Measurements from ENCODE around the gene IGFALS. TPM values are rescaled to one million over a fixed set of nuclear protein-coding genes. Genes with fewer than 3 reads are reported as not detected.

IGFALS gene
- total RNA-seq, 2 donors from 2014 or later = not detected

DNA sequence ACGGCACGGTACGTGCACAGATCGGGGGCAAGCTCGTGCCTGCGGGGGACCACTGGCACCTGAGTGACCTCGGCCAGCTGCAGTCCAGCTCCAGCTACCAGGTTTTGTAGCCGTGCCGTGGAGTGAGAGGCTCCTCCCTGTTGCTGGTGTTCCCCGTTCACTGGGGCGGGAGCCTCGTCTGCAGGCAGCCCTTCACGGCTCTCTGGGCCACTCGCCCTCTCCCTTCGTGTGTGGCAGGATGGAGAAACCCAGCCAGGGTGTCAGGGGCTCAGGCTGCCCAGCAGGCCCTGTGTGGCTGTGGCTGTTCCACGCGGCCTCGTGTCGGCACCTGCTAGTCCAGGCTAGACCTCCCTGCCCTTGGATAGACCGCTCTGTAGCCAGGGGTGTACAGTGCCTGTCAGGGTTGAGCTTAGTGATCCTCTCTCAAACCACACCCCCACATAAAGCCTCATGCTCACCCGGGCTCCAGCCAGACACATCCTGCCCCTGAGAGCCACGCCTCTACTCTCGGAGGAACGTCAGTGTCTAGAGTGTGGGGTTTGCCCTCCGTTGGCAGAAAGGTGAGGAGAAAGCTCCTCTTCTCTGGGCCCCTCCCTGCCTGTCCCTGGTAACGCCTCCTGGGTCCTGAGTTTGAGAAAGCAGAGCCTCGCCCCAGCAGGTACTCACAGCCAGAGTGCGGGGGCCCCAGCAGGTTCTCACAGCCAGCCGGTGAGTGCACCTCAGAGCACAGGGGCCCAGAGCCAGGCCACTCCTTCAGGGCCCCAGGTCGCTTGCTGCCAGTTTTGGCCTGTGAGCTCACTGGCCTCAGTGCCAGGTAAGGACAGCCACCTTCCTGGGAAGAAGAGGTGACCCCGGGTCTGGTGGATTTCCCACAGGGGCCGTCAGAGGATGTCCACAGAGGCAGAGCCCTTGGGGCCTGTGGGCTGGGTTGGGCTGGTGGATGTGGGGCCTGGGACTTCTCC, 49.8 kb downstream of the IGFALS start:
- DNase-seq (ENCODE audit: low spot score) = no peak
- Histone ChIP-seq H3K36me3 (peaks cover 44% of the 10 kb centered on the region), H3K27me3 (no peaks in the 10 kb centered on the region)

DNA sequence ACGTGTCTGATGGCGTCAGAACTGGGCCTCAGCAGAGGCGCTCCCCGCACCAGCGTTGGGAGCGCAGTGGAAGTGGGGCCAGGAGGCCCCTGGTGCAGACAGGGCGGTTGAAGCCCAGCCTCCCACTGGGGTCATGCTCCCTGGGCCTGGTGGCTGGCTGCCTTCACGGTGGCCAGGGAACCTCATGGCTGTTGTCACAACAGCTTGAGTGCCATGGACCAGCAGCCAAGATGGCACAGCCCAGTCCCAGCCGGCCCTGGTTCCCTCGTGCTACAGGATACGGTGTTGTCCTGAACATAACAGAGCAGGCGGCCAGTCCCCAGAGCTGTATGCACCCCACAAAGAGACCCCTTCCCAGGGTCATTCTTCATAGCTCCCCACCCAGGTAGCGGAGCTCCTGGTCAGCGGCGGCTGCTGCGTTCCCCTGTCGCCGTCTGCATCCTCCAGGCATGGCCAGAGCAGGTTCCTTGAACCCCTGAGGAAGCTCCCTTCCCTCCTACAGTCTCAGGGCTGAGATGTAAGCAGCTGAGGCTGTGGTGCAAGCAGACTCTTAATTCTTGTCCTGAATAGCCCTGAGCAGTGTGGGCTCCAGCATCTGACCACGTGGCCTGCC, 51.8 kb downstream of the IGFALS start:
- no peak for DNase-seq (ENCODE audit: low spot score)
- Histone ChIP-seq H3K36me3 (peaks cover 36% of the 10 kb centered on the region), H3K4me3 (no peak overlapping the region), H3K4me1 (peaks cover 0 to 4% of the 10 kb centered on the region in 2 donors), H3K27ac (no peak overlapping the region), H3K9me3 (no peaks in the 10 kb centered on the region), H3K27me3 (no peaks in the 10 kb centered on the region)
- TF ChIP-seq, protein P1, sequence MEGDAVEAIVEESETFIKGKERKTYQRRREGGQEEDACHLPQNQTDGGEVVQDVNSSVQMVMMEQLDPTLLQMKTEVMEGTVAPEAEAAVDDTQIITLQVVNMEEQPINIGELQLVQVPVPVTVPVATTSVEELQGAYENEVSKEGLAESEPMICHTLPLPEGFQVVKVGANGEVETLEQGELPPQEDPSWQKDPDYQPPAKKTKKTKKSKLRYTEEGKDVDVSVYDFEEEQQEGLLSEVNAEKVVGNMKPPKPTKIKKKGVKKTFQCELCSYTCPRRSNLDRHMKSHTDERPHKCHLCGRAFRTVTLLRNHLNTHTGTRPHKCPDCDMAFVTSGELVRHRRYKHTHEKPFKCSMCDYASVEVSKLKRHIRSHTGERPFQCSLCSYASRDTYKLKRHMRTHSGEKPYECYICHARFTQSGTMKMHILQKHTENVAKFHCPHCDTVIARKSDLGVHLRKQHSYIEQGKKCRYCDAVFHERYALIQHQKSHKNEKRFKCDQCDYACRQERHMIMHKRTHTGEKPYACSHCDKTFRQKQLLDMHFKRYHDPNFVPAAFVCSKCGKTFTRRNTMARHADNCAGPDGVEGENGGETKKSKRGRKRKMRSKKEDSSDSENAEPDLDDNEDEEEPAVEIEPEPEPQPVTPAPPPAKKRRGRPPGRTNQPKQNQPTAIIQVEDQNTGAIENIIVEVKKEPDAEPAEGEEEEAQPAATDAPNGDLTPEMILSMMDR (IDR thresholded peaks at IDR 0.05) = no peak

More for the DNA sequence above, 49.8 kb downstream of the IGFALS start:
- no peak overlapping the region for H3K4me3 ChIP-seq
- H3K9me3 ChIP-seq = no peaks in the 10 kb centered on the region
- peaks cover 0 to 4% of the 10 kb centered on the region in 2 donors for H3K4me1 ChIP-seq
- no peak overlapping the region for H3K27ac ChIP-seq
- TF ChIP-seq, protein P1 (IDR thresholded peaks at IDR 0.05) = no peak

DNA sequence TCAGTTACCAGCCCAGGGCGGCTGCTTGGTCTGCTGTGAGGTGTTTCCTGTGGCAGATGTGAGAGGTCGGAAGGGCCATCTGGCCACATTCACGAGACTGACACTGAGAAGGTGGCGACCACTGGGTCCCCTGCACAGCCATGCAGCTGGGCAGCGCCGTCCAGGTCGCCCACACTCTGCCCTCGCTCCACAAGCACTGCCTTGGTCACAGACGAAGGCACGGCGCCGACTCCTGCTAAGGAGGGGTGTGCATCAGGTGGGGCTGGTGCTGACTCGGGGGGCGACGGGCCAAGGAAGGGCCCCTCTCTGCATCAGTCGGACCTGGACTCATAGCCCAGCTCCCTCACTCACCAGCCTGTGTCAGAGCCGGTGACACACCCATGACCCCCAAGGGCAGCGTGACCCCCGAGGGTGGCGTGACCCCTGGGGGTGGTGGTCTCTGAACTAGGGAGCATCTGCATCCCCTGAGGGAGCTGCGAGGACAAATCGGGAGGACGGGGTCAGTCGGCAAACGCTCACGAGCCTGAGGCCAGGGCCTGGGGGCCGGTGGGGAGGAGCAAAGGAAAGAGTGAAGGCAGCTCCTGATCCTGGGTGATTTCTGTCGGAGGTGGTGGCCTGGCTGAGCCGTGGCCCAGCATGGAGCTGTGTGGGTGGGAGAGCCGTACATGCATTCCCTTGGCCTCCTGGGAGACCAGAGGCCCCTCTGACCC, 52.6 kb downstream of the IGFALS start:
- peaks cover 35% of the 10 kb centered on the region for H3K36me3 ChIP-seq
- DNase-seq (ENCODE audit: low spot score) = no peak

More for the DNA sequence above, 52.6 kb downstream of the IGFALS start:
- Histone ChIP-seq H3K4me1 (peaks cover 0 to 4% of the 10 kb centered on the region in 2 donors), H3K4me3 (no peak overlapping the region), H3K27ac (no peak overlapping the region), H3K27me3 (no peaks in the 10 kb centered on the region), H3K9me3 (no peaks in the 10 kb centered on the region)
- TF ChIP-seq, protein P1 (IDR thresholded peaks at IDR 0.05) = no peak

Other genes with a start within 250 kb of the IGFALS start
- 10 to 100 TPM in 1 of 2 donors, 1 to 10 TPM in 1; 6.4 to 13.0 TPM for gene IFT140, start 181.6 kb downstream of the IGFALS start, total RNA-seq
- gene CRAMP1, start 181.3 kb downstream of the IGFALS start, total RNA-seq = 1 to 10 TPM; 7.7 to 9.7 TPM
- gene JPT2, start 115.4 kb downstream of the IGFALS start, total RNA-seq = 10 to 100 TPM; 11.7 to 16.1 TPM
- 10 to 100 TPM; 43.1 to 43.3 TPM for gene MAPK8IP3, start 87.5 kb downstream of the IGFALS start, total RNA-seq
- gene NME3, start 22.2 kb downstream of the IGFALS start, total RNA-seq = 10 to 100 TPM; 51.3 to 56.2 TPM
- 1 to 10 TPM; 3.5 to 5.0 TPM for gene EME2, start 20.9 kb downstream of the IGFALS start, total RNA-seq
- 10 to 100 TPM; 58.8 to 77.9 TPM for gene MRPS34, start 20.6 kb downstream of the IGFALS start, total RNA-seq
- 10 to 100 TPM; 41.9 to 49.0 TPM for gene SPSB3, start 11.1 kb downstream of the IGFALS start, total RNA-seq
- 10 to 100 TPM; 70.3 to 77.9 TPM for gene NUBP2, start 10.7 kb downstream of the IGFALS start, total RNA-seq
- gene HAGH, start 33.1 kb upstream of the IGFALS start, total RNA-seq = 100 to 1,000 TPM; 208 to 227 TPM
- 10 to 100 TPM; 35.8 to 59.3 TPM for gene FAHD1, start 33.5 kb upstream of the IGFALS start, total RNA-seq
- not detected for gene MEIOB, start 78.5 kb upstream of the IGFALS start, total RNA-seq
- not detected for gene HS3ST6, start 124.7 kb upstream of the IGFALS start, total RNA-seq
- 10 to 100 TPM; 13.7 to 21.9 TPM for gene MSRB1, start 149.5 kb upstream of the IGFALS start, total RNA-seq
- 10 to 100 TPM; 12.3 to 74.0 TPM for gene RPL3L, start 161.0 kb upstream of the IGFALS start, total RNA-seq
- gene NDUFB10, start 165.8 kb upstream of the IGFALS start, total RNA-seq = 1,000 to 10,000 TPM in 1 of 2 donors, 100 to 1,000 TPM in 1; 583 to 1,046 TPM
- gene RPS2, start 171.1 kb upstream of the IGFALS start, total RNA-seq = 1,000 to 10,000 TPM in 1 of 2 donors, 100 to 1,000 TPM in 1; 782 to 1,247 TPM
- not detected for gene RNF151, start 173.2 kb upstream of the IGFALS start, total RNA-seq
- 10 to 100 TPM; 22.4 to 35.6 TPM for gene TBL3, start 178.3 kb upstream of the IGFALS start, total RNA-seq
- gene NOXO1, start 187.8 kb upstream of the IGFALS start, total RNA-seq = under 1 TPM in 1 of 2 donors, not detected in 1; 0.30 TPM
- 10 to 100 TPM; 11.9 to 12.6 TPM for gene GFER, start 190.5 kb upstream of the IGFALS start, total RNA-seq
- 1 to 10 TPM in 1 of 2 donors, under 1 TPM in 1; 0.52 to 2.1 TPM for gene SYNGR3, start 196.3 kb upstream of the IGFALS start, total RNA-seq
- 10 to 100 TPM; 11.4 to 19.9 TPM for gene ZNF598, start 216.1 kb upstream of the IGFALS start, total RNA-seq
- not detected for gene NPW, start 226.1 kb upstream of the IGFALS start, total RNA-seq
- gene NHERF2, start 233.2 kb upstream of the IGFALS start, total RNA-seq = 100 to 1,000 TPM; 187 to 213 TPM

All from right atrium auricular region (tissue), 2 donors.